Esophagus (tissue), 2 donors: Measurements from ENCODE around the gene CCNQ. TPM values are rescaled to one million over a fixed set of nuclear protein-coding genes. Genes with fewer than 3 reads are reported as not detected.

Experiments
- H3K27ac ChIP-seq, 2 donors: one replicate each; pipeline ENCODE4 v1.5.1; 2013; ENCODE audit warnings: low read depth in 2 of 2, mild to moderate bottlenecking in 2 of 2, inconsistent platforms in 1 of 2, low read length in 1 of 2, moderate library complexity in 1 of 2
- H3K27me3 ChIP-seq, 2 donors: one replicate each; pipeline ENCODE4 v1.6.1; 2013; ENCODE audit warnings: low read length in 2 of 2, control low read depth in 1 of 2, mild to moderate bottlenecking in 1 of 2; ENCODE audit not compliant: insufficient read depth in 2 of 2, control insufficient read depth in 1 of 2
- H3K36me3 ChIP-seq, 2 donors: one replicate each; pipeline ENCODE4 v1.6.1; 2013; ENCODE audit warnings: low read length in 1 of 2; ENCODE audit not compliant: control insufficient read depth in 2 of 2, insufficient read depth in 2 of 2
- H3K4me1 ChIP-seq, 2 donors: one replicate each; pipeline ENCODE4 v1.6.1; 2013; ENCODE audit warnings: low read length in 1 of 2; ENCODE audit not compliant: control insufficient read depth in 2 of 2, insufficient read depth in 2 of 2
- H3K4me3 ChIP-seq, 2 donors: one replicate each; pipeline ENCODE4 v1.5.1; 2013; ENCODE audit warnings: low read length in 2 of 2, mild to moderate bottlenecking in 2 of 2, low read depth in 1 of 2, moderate library complexity in 1 of 2
- H3K9me3 ChIP-seq, 2 donors: one replicate each; pipeline ENCODE4 v1.6.1; 2013; ENCODE audit warnings: mild to moderate bottlenecking in 2 of 2, low read depth in 1 of 2, low read length in 1 of 2, moderate library complexity in 1 of 2; ENCODE audit not compliant: control insufficient read depth in 2 of 2, insufficient read depth in 1 of 2
- WGBS, 2 donors: extraction: QIAGEN DNeasy Blood & Tissue Kit; methylation state at CpG; one replicate each; pipeline ENCODE4 v1.1.7; 2013; 5-methylcytosine and 5-hydroxymethylcytosine counted together
- polyA plus RNA-seq, 2 donors: library from polyadenylated mRNA; stranded (reverse); fragments of 200-250 nt; gene quantifications; one replicate each; pipeline ENCODE4 v1.2.3, GENCODE V29; 2013
- donor health status: healthy with polysubstance abuse.
- donor health status: Bipolar disorder and iron deficiency.

CCNQ gene
- polyA plus RNA-seq, 2 donors, result 20.1 to 24.7 TPM

GRCh38 chrX:153631907-153632594, 33.1 kb upstream of the CCNQ start:
- Histone ChIP-seq H3K27me3 (no peaks in the 10 kb centered on the region), H3K4me3 (no peak overlapping the region), H3K27ac (no peak overlapping the region), H3K4me1 (no peaks in the 10 kb centered on the region), H3K9me3 (no peaks in the 10 kb centered on the region), H3K36me3 (no peaks in the 10 kb centered on the region)
- WGBS, 2 donors, result 87 to 95% methylated on average over 19 of the region's 19 CpGs

- Histone ChIP-seq H3K4me1 (no peaks in the 10 kb centered on the region), H3K27me3 (no peaks in the 10 kb centered on the region), H3K4me3 (no peak overlapping the region), H3K36me3 (no peaks in the 10 kb centered on the region), H3K9me3 (no peaks in the 10 kb centered on the region), H3K27ac (no peak overlapping the region)
- 93 to 96% methylated on average over 2 of the region's 2 CpGs for WGBS, 2 donors
These were observed 32.4 kb upstream of the CCNQ start for GRCh38 chrX:153631346-153631745.

DNA sequence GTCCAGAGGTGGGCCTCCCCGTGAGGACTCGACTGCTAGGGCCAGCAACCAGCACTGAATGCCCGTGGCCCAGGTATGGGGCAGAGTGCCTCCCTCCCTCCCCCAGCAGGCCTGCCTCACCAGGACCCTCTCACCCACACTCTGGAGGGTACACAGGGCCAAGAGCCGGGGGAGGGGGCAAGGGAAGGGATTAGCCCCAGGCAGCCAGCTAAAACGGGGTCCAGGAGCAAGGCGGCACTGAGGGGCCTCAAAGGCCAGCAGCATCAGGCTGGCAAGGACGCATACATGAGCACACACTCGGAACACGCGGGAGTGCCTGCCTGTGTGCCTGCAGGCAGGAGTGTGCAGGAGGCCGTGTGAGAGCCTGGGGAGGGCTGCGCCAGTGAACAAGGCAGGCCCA, 29.7 kb upstream of the CCNQ start:
- H3K36me3 ChIP-seq, result no peaks in the 10 kb centered on the region
- H3K4me3 ChIP-seq, result no peak overlapping the region
- no peaks in the 10 kb centered on the region for H3K9me3 ChIP-seq
- no peaks in the 10 kb centered on the region for H3K27me3 ChIP-seq
- H3K27ac ChIP-seq, result no peak overlapping the region
- no peaks in the 10 kb centered on the region for H3K4me1 ChIP-seq
- 79 to 87% methylated on average over 12 of the region's 12 CpGs for WGBS, 2 donors

GRCh38 chrX:153628129-153628528, 29.2 kb upstream of the CCNQ start:
- 89 to 94% methylated on average over 8 of the region's 8 CpGs for WGBS, 2 donors
- Histone ChIP-seq H3K27ac (no peak overlapping the region), H3K4me3 (no peak overlapping the region), H3K27me3 (no peaks in the 10 kb centered on the region), H3K36me3 (no peaks in the 10 kb centered on the region), H3K9me3 (no peaks in the 10 kb centered on the region), H3K4me1 (no peaks in the 10 kb centered on the region)

DNA sequence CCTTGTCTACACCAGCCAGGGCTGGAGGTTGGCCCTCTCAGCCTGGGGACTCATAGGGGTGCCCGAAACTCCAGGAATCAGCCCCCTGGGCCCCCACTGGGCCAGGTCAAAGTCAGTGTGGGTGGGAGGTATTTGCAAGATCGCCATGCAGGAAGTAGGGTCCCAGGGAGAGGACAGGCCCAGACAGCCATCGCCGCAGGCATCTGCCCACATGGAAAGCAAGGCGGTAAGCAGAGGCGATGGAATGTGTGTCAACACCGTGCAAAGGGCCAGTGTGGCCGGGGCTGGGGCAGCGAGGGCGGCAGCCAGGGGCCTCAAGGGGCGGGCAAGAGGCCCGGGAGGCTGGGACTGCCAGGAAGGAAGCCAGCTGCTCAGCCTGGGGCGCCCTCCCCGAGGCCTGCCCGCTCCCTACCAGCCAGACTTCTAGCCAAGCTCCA, 28.8 kb upstream of the CCNQ start:
- no peaks in the 10 kb centered on the region for H3K27me3 ChIP-seq
- no peaks in the 10 kb centered on the region for H3K9me3 ChIP-seq
- 54 to 59% methylated on average over 10 to 15 of the region's 15 CpGs for WGBS, 2 donors
- H3K36me3 ChIP-seq, result no peaks in the 10 kb centered on the region
- H3K4me3 ChIP-seq, result no peak overlapping the region
- no peak overlapping the region for H3K27ac ChIP-seq
- no peaks in the 10 kb centered on the region for H3K4me1 ChIP-seq

DNA sequence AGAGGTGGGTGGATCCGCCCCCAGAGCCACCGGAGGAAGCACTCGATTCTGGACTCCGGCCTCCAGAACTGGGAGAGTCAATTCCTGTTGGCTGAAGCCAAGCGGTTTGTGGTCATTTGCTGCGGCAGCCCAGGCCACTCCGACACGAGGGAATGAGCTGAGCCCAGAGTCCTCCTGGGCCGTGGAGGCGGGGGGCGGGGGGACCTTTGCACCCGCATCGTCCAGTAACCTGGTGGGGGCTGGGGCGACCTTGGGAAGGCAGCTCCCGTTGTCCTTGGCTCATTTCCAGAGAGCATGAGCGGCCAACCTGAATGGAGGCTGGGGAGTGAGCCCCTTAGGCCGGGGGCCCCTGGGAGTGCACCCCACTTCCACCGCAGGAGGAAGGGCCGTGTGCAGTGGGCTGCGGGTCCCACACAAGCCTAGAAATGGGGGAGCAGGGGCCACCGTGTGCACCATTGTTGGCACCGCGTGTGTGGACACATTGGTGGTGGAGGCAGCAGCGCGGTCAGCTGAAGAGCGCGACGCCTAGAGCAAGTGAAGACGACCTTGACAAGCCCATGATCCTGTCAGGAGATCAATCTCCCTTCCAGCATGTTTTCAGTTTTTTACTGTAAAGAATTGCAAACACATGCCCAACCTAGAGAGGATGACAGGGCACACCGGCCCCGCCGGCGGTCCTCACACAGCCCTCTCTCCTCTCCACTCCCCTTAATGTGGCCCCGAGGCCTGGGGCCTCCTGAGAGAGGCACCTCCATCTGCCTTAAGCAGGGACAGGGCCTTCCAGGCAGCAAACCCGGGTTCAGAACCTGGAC, 28.1 kb upstream of the CCNQ start:
- 73 to 79% methylated on average over 30 to 35 of the region's 35 CpGs for WGBS, 2 donors
- no peaks in the 10 kb centered on the region for H3K4me1 ChIP-seq
- no peaks in the 10 kb centered on the region for H3K36me3 ChIP-seq
- no peak overlapping the region for H3K27ac ChIP-seq
- no peak overlapping the region for H3K4me3 ChIP-seq
- no peaks in the 10 kb centered on the region for H3K9me3 ChIP-seq
- no peaks in the 10 kb centered on the region for H3K27me3 ChIP-seq

- Histone ChIP-seq H3K27ac (no peak overlapping the region), H3K9me3 (no peaks in the 10 kb centered on the region), H3K4me3 (no peak overlapping the region), H3K36me3 (no peaks in the 10 kb centered on the region), H3K4me1 (no peaks in the 10 kb centered on the region), H3K27me3 (no peaks in the 10 kb centered on the region)
- WGBS, 2 donors, result 83 to 91% methylated on average over 16 of the region's 16 CpGs
These were observed 27.2 kb upstream of the CCNQ start for GRCh38 chrX:153626025-153626633.

- 85 to 88% methylated on average over 20 to 21 of the region's 21 CpGs for WGBS, 2 donors
- Histone ChIP-seq H3K9me3 (no peaks in the 10 kb centered on the region), H3K27ac (no peak overlapping the region), H3K4me3 (no peak overlapping the region), H3K4me1 (no peaks in the 10 kb centered on the region), H3K27me3 (no peaks in the 10 kb centered on the region), H3K36me3 (no peaks in the 10 kb centered on the region)
These were observed 26.5 kb upstream of the CCNQ start for GRCh38 chrX:153625271-153626024.
